CD4-positive, alpha-beta memory T cell (primary cell): ENCODE measurements around the gene FAM171A2. TPM values are rescaled to one million over a fixed set of nuclear protein-coding genes. Genes with fewer than 3 reads are reported as not detected.

Experiments
- CTCF ChIA-PET: fragments of 350-600 bp; sonication (Branson Sonifier 250); formaldehyde crosslinking; loops from one replicate; lab custom pipeline; 2021; ENCODE audit warnings: inconsistent platforms; ENCODE audit not compliant: partially characterized antibody; lab: Charles Lee
- POLR2A ChIA-PET: fragments of 350-600 bp; sonication (Branson Sonifier 250); formaldehyde crosslinking; loops from one replicate; lab custom pipeline; 2021; ENCODE audit not compliant: partially characterized antibody; lab: Charles Lee
- DNase-seq, 5 donors: peaks; one replicate each; pipeline versions ENCODE4 v3.0.0 to v3.0.0-alpha.2; 2020 to 2022; ENCODE audit warnings: mixed read lengths in 1 of 5
- H3K27ac ChIP-seq: one replicate; pipeline ENCODE4 v1.7.0; 2013; ENCODE audit warnings: low read depth, low read length
- H3K27me3 ChIP-seq: 2 replicates; pipeline ENCODE4 v1.7.0; 2013; ENCODE audit warnings: mild to moderate bottlenecking, low read length, moderate library complexity; ENCODE audit not compliant: insufficient read depth
- H3K36me3 ChIP-seq: 2 replicates; pipeline ENCODE4 v1.7.0; 2013; ENCODE audit warnings: mild to moderate bottlenecking, low read length, moderate library complexity; ENCODE audit not compliant: insufficient read depth
- H3K4me1 ChIP-seq: 2 replicates; pipeline ENCODE4 v1.7.0; 2013; ENCODE audit warnings: mild to moderate bottlenecking, low read length, moderate library complexity; ENCODE audit not compliant: insufficient read depth
- H3K4me3 ChIP-seq, 2 donors: one replicate each; pipeline ENCODE4 v1.7.0; 2013; ENCODE audit warnings: low read length in 2 of 2, mild to moderate bottlenecking in 1 of 2
- H3K9me3 ChIP-seq, 2 donors: one replicate each; pipeline ENCODE4 v1.7.0; 2013; ENCODE audit warnings: low read length in 2 of 2, control low read depth in 1 of 2; ENCODE audit not compliant: control insufficient read depth in 1 of 2
- H3K27ac Mint-ChIP-seq, 7 donors: one replicate each; pipeline ENCODE4 v1.8.0; 2020 to 2021; ENCODE audit warnings: mixed read lengths in 7 of 7, mild to moderate bottlenecking in 6 of 7, inconsistent platforms in 3 of 7, moderate library complexity in 3 of 7
- H3K27me3 Mint-ChIP-seq, 2 donors: one replicate each; pipeline ENCODE4 v1.8.0; 2020 to 2021; ENCODE audit warnings: mixed read lengths in 2 of 2
- H3K36me3 Mint-ChIP-seq, 2 donors: one replicate each; pipeline ENCODE4 v1.8.0; 2020 to 2021; ENCODE audit warnings: mixed read lengths in 2 of 2, inconsistent platforms in 1 of 2, mild to moderate bottlenecking in 1 of 2
- H3K4me1 Mint-ChIP-seq, 4 donors: one replicate each; pipeline ENCODE4 v1.8.0; 2020 to 2021; ENCODE audit warnings: mixed read lengths in 4 of 4, mild to moderate bottlenecking in 1 of 4
- H3K4me3 Mint-ChIP-seq, 8 donors: one replicate each; pipeline ENCODE4 v1.8.0; 2020 to 2021; ENCODE audit warnings: mixed read lengths in 8 of 8, mild to moderate bottlenecking in 7 of 8, moderate library complexity in 6 of 8, inconsistent platforms in 3 of 8
- H3K9me3 Mint-ChIP-seq, 8 donors: one replicate each; pipeline ENCODE4 v1.8.0; 2020 to 2021; ENCODE audit warnings: mixed read lengths in 8 of 8, mild to moderate bottlenecking in 5 of 8, inconsistent platforms in 3 of 8, moderate library complexity in 1 of 8
- intact Hi-C: fragments of 100-400 bp; cut with micrococcal nuclease; formaldehyde crosslinking; loops from one replicate; pipeline ENCODE4 v1.15.1; 2023
- polyA plus RNA-seq, 2 donors: library from polyadenylated mRNA; unstranded; fragments of 300-500 nt; fragmentation: Illumina TruSeq; gene quantifications; one replicate each; pipeline ENCODE4 v1.2.3, GENCODE V29; 2021
- total RNA-seq, 2 experiments: library from RNA; stranded (reverse); gene quantifications; one replicate each; pipeline ENCODE4 v1.2.3, GENCODE V29; 2021

Gene FAM171A2
- total RNA-seq (under 1 TPM; 0.52 to 0.72 TPM), polyA plus RNA-seq (under 1 TPM in 1 of 2 donors, not detected in 1; 0.13 TPM)

DNA sequence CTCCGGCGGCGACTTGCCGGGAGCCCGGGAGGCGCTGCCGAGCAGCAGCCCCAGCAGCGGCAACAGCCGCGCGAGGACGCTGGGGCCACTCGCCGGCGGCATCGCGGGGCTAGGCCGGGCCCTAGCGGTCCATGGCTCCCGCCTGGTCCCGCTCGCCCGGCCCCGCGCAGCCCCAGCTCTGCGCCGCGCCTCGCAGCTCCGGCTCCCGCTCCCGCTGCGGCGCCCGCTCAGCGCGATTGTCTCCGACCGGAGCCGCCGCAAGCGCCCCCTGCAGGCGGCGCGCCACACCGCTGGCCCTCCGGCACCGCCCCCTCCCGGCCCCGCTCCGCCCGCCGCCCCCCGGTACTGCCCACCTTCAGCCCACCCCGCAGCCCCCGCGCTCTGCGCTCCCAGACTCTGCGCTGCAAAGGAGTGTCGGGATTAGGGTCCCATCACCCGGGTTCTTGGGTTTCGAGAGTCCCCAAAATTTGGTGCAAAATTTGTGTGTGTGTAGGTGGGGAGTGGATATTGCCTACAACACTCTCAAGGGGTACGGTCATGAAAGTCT lies at the start of gene FAM171A2:
Gene FAM171A2, minus strand, starts transcription at position 241 of the 547 bp plus-strand sequence. Its CDS starts 139 bp downstream, at position 102.
- Histone ChIP-seq H3K4me1 (no peaks in the 10 kb centered on the region), H3K9me3 (no peaks in the 10 kb centered on the region), H3K36me3 (no peaks in the 10 kb centered on the region), H3K27me3 (peaks cover 3% of the 10 kb centered on the region), H3K27ac (no peak within 1 kb of the TSS), H3K4me3 (peak within 1 kb of the TSS; percentile 17 to 32)
- H3K27ac Mint-ChIP-seq, result peak within 1 kb of the TSS in 1 of 7 donors; percentile 79
- POLR2A ChIA-PET, result interaction anchor here (1.4 kb wide), 1 partner anchor 9 kb away, joined by 11 read pairs; no protein-coding TSS in a partner anchor
- H3K4me3 Mint-ChIP-seq, result peak within 1 kb of the TSS; percentile 78 to 91 (median 82)
- no peaks in the 10 kb centered on the region for H3K36me3 Mint-ChIP-seq
- CTCF ChIA-PET, result interaction anchor here (0.7 to 2.8 kb wide), 7 partner anchors 11 to 154 kb away, joined by 3 to 26 read pairs (median 3); partner anchors contain the start of gene GRN
- peaks cover 12 to 24% of the 10 kb centered on the region in 2 donors for H3K27me3 Mint-ChIP-seq
- no peaks in the 10 kb centered on the region for H3K9me3 Mint-ChIP-seq
- H3K4me1 Mint-ChIP-seq, result peaks cover 0 to 8% (median 3%) of the 10 kb centered on the region in 4 donors
- intact Hi-C loops, result no loop called here
- peak in 4 of 5 donors; percentile 67 to 70 (median 69) for DNase-seq

DNA sequence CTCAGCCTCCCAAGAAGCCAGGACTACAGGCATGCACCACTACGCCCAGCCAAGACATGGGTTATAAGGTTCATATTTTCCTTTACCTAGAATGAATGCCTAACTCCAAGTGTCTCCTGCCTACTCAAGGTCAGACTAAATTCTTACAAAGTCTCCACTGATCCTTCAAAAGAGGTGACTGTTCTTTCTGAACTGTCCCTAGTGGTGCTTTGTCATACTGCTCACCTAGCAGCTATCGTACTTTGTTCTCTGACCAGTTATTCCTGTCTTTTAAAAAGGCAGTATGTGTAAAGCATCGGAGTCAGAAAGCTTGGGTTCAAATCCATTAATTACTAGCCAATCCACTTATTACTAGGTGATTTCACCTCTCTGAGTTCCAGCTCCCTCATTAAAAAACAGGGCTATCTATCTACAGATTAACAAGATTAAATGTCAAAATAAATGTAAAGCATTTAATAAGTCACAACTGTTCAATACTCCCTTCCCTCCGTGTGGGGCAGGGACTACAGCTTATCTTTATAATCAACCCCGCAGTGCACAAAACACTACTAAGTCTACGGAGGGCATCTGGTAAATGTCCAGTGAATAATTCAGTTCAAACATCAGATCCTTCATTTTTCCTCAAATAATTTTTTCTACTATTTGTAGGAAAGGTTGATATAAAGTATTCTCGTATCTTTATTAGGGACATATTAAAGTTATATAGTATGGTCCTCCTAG lies 45.8 kb upstream of the FAM171A2 start:
- Histone ChIP-seq H3K9me3 (no peaks in the 10 kb centered on the region), H3K4me1 (no peaks in the 10 kb centered on the region), H3K27ac (no peak overlapping the region), H3K36me3 (peaks cover 6% of the 10 kb centered on the region), H3K4me3 (no peak overlapping the region), H3K27me3 (no peaks in the 10 kb centered on the region)
- H3K27me3 Mint-ChIP-seq, result no peaks in the 10 kb centered on the region
- H3K27ac Mint-ChIP-seq, result no peak overlapping the region
- peaks cover 0 to 8% (median 2%) of the 10 kb centered on the region in 4 donors for H3K4me1 Mint-ChIP-seq
- DNase-seq, result no peak
- H3K9me3 Mint-ChIP-seq, result no peaks in the 10 kb centered on the region
- CTCF ChIA-PET, result no interaction called here
- POLR2A ChIA-PET, result no interaction called here
- H3K4me3 Mint-ChIP-seq, result no peak overlapping the region
- H3K36me3 Mint-ChIP-seq, result peaks cover 18 to 40% of the 10 kb centered on the region in 2 donors
- intact Hi-C loops, result no loop called here

DNA sequence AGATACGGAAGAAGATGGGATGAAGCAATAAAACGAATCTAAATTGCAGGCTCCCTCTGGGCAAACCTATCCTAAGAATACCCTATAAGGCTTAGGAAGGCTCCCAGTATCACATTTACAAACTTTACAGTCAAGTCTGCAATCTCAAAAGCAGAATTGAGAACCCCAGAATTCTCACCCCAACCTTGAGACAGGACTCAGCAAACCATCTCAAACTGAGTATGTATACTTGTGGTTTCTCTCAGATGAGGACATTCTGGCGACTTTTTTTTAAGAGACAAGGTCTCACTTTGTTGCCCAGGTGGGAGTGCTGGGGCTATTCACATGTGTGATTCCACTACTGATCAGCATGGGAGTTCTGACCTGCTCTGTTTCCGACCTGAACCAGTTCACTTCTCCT lies 45.1 kb upstream of the FAM171A2 start:
- intact Hi-C loops, result no loop called here
- POLR2A ChIA-PET, result no interaction called here
- Mint-ChIP-seq H3K27me3 (no peaks in the 10 kb centered on the region), H3K4me3 (no peak overlapping the region), H3K9me3 (no peaks in the 10 kb centered on the region), H3K36me3 (peaks cover 17 to 37% of the 10 kb centered on the region in 2 donors), H3K4me1 (peaks cover 0 to 8% (median 2%) of the 10 kb centered on the region in 4 donors), H3K27ac (no peak overlapping the region)
- Histone ChIP-seq H3K27me3 (no peaks in the 10 kb centered on the region), H3K36me3 (peaks cover 6% of the 10 kb centered on the region), H3K9me3 (no peaks in the 10 kb centered on the region), H3K27ac (no peak overlapping the region), H3K4me1 (no peaks in the 10 kb centered on the region), H3K4me3 (no peak overlapping the region)
- DNase-seq, result no peak
- CTCF ChIA-PET, result no interaction called here

DNA sequence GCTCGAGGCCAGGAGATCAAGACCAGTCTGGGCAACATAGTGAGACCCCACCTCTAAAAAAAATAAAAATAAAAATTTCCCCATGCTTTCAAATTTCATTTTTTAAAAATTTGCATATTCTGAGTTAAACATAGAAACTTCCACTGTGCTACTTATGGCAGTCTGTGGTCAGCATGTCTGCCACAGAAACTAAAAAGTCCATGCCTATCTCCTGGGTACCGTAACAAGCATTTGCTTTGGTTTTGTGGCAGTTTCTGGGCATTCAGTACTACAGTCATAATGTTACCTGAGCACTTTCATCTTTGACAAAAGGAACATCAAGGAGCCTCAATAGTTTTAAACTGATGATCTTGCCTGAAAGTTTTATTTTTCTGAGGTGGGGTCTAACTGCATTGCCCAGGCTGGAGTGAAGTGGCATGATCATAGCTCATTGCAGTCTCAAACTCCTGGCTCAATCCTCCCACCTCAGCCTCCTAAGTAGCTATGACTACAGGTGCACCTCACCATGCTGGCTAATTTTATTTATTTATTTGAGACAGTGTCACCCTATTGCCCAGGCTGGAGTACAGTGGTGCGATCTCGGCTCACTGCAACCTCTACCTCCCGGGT lies 39.0 kb upstream of the FAM171A2 start:
- no peak overlapping the region for H3K27ac Mint-ChIP-seq
- Histone ChIP-seq H3K27ac (no peak overlapping the region), H3K4me3 (no peak overlapping the region), H3K9me3 (no peaks in the 10 kb centered on the region), H3K4me1 (no peaks in the 10 kb centered on the region), H3K36me3 (peaks cover 41% of the 10 kb centered on the region), H3K27me3 (no peaks in the 10 kb centered on the region)
- H3K4me3 Mint-ChIP-seq, result no peak overlapping the region
- no peaks in the 10 kb centered on the region for H3K27me3 Mint-ChIP-seq
- intact Hi-C loops, result no loop called here
- CTCF ChIA-PET, result no interaction called here
- no peaks in the 10 kb centered on the region for H3K9me3 Mint-ChIP-seq
- H3K36me3 Mint-ChIP-seq, result peaks cover 55 to 60% of the 10 kb centered on the region in 2 donors
- DNase-seq, result no peak
- H3K4me1 Mint-ChIP-seq, result no peaks in the 10 kb centered on the region
- POLR2A ChIA-PET, result no interaction called here

DNA sequence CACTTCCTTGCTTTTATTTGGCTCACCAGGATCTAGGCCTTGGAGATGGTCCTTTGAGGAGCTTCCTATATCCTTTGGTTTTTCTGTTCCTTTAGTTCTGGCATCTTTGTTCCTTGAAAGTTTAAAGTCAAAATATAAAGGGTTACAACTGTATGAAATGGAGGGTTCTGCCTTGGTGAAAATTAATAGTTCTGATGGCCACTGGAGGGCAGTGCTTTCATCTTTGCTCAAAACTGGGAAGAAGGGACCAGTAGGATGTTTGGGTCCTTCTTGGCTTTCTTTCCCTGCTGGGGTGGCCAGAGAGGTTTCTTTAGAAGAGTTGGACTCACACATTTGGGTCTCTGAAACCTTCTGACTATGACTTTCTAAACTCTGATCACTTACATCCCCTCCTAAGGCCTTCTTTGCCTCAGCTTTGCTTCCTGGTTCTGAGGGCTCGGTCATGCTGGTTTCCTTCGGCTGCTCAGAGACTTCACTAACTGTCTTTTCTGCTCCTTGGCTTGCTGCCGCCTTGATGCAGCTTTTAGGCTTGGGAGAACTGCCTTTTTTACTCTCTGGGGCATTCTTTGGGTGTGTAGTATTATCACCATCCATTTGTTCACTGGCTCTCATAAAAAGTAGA lies 36.7 kb upstream of the FAM171A2 start:
- Histone ChIP-seq H3K27ac (no peak overlapping the region), H3K4me1 (no peaks in the 10 kb centered on the region), H3K36me3 (peaks cover 40% of the 10 kb centered on the region), H3K4me3 (no peak overlapping the region), H3K27me3 (no peaks in the 10 kb centered on the region), H3K9me3 (no peaks in the 10 kb centered on the region)
- no peaks in the 10 kb centered on the region for H3K4me1 Mint-ChIP-seq
- H3K27me3 Mint-ChIP-seq, result no peaks in the 10 kb centered on the region
- H3K27ac Mint-ChIP-seq, result peak overlapping the region in 2 of 7 donors; percentile 31 to 65
- POLR2A ChIA-PET, result no interaction called here
- H3K4me3 Mint-ChIP-seq, result no peak overlapping the region
- H3K9me3 Mint-ChIP-seq, result no peaks in the 10 kb centered on the region
- no peak for DNase-seq
- H3K36me3 Mint-ChIP-seq, result peaks cover 59% of the 10 kb centered on the region in 2 donors
- intact Hi-C loops, result no loop called here
- CTCF ChIA-PET, result interaction anchor here (1.0 to 1.5 kb wide), 2 partner anchors 11 to 48 kb away, joined by 3 to 4 read pairs; partner anchors contain the start of gene ITGA2B

DNA sequence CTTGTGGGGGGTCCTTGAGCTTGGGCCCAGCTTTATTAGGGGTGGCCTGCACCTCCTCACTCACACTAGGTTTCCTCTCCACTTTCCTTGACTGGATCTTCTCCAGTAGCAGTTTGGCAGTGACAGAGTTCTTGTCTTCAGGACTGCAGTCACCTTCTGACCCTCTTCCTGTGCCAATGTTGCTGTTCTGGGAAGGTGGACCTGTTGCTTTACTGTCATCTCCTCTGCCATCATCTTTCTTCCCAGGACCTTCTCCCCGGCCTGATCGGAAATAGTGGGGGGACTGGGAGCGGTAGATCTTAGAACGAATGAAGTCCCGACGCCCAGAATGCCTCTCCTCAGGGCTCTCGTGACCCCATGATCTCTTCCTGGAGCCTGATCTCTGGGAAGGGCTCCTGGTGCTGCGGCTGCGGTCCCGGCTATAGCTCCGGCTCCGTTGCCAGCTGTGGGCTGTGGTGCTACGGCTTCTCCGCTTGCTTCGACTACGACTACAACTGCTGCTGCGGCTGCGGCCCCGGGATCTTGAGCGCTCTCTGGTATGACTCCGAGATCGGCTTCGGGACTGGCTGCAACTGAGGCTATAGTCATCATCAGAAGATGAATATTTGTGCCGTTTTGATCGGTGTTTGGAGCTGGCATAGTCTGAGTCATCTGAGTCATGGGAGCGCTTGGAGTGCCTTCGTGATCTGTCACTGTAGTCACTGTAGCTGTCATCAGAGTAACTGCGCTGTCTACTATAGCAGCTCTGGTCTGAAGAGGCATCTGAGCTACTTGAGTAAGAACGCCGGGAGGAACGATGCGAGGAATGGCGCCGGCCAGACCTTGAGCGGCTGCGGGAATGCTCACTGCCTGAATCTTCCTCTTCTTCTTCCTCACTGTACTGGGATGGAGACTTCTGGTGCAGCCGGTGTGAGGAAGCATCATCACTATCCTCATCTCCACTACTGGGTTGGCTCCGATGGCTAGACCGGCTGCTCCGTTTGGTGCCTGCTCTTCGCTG lies 35.3 kb upstream of the FAM171A2 start:
- Histone ChIP-seq H3K27ac (no peak overlapping the region), H3K4me3 (no peak overlapping the region), H3K36me3 (peaks cover 40% of the 10 kb centered on the region), H3K9me3 (no peaks in the 10 kb centered on the region), H3K4me1 (no peaks in the 10 kb centered on the region), H3K27me3 (no peaks in the 10 kb centered on the region)
- Mint-ChIP-seq H3K27me3 (no peaks in the 10 kb centered on the region), H3K4me3 (peak overlapping the region in 1 of 8 donors; percentile 42), H3K27ac (peak overlapping the region in 2 of 7 donors; percentile 35 to 43), H3K9me3 (peaks cover 0 to 1% (median 0%) of the 10 kb centered on the region in 8 donors), H3K36me3 (peaks cover 52 to 55% of the 10 kb centered on the region in 2 donors), H3K4me1 (no peaks in the 10 kb centered on the region)
- intact Hi-C loops, result no loop called here
- CTCF ChIA-PET, result interaction anchor here (0.6 to 1.0 kb wide), 2 partner anchors 49 to 89 kb away, joined by 4 to 5 read pairs; no protein-coding TSS in a partner anchor
- DNase-seq, result no peak
- POLR2A ChIA-PET, result no interaction called here
